Measurements from ENCODE around the gene RAPGEF1.
A peak's percentile ranks its signal among the peaks of the same experiment; 100 is the strongest.

Gene RAPGEF1

GRCh38 chr9:131590907-131591844, 148.7 kb downstream of the RAPGEF1 start (continued):
- TF ChIP-seq TSHZ1 (tag by site-specific recombination; IDR thresholded peaks at IDR 0.05; ENCODE audit: borderline replicate concordance) (no peak), ZNF292 (tag by site-specific recombination; IDR thresholded peaks at IDR 0.05; ENCODE audit: borderline replicate concordance, low read depth) (no peak), ZFP69B (tag by site-specific recombination; IDR thresholded peaks at IDR 0.05) (peak; percentile 50; the same call in 1 of the 2 replicates), ZNF280C (tag by site-specific recombination; IDR thresholded peaks at IDR 0.05) (no peak), ZNF362 (tag by site-specific recombination; IDR thresholded peaks at IDR 0.05) (no peak), GLIS2 (tag by site-specific recombination; IDR thresholded peaks at IDR 0.05) (0 out of 2 replicates have a peak, but pooled peaks have one; percentile 31), BCL11A (tag by site-specific recombination; IDR thresholded peaks at IDR 0.05; ENCODE audit: low read depth) (0 out of 2 replicates have a peak, but pooled peaks have one; percentile 39), ZNF692 (tag by site-specific recombination; IDR thresholded peaks at IDR 0.05) (peak; percentile 74; the same call in 1 of the 2 replicates), ATF2 (tag by site-specific recombination; IDR thresholded peaks at IDR 0.05; ENCODE audit: low read depth) (no peak), ZNF394 (tag by site-specific recombination; IDR thresholded peaks at IDR 0.05; ENCODE audit: borderline replicate concordance) (peak; percentile 94), ZNF521 (tag by site-specific recombination; IDR thresholded peaks at IDR 0.05) (no peak), ZBTB1 (tag by site-specific recombination; IDR thresholded peaks at IDR 0.05) (no peak), PRDM10 (tag by site-specific recombination; IDR thresholded peaks at IDR 0.05) (peak; percentile 39; the same call in 1 of the 2 replicates), ZNF335 (tag by site-specific recombination; conservative IDR thresholded peaks at IDR 0.05) (no peak), ZNF214 (tag by site-specific recombination; IDR thresholded peaks at IDR 0.05; ENCODE audit: borderline replicate concordance) (no peak), PATZ1 (tag by site-specific recombination; IDR thresholded peaks at IDR 0.05) (peak; percentile 69), ZNF391 (tag by site-specific recombination; IDR thresholded peaks at IDR 0.05; ENCODE audit: borderline replicate concordance, low read depth) (peak; percentile 45; the same call in 1 of the 2 replicates), PRDM1 (tag by site-specific recombination; IDR thresholded peaks at IDR 0.05) (no peak), GLIS1 (tag by site-specific recombination; IDR thresholded peaks at IDR 0.05) (peak; percentile 41; the same call in 1 of the 2 replicates)
